Activated naive CD4-positive, alpha-beta T cell treated with Interleukin-2 at 50 U/mL for 16 hours (primary cell): ENCODE results near the gene TTC17.
"Not testable (repeated sequence)": the region's sequence is repeated elsewhere in the genome, so short reads cannot be mapped to it uniquely, and the experiment has no call there.

Experiments
- DNase-seq: peaks from one replicate; pipeline ENCODE4 v3.0.0-alpha.2; 2020

TTC17 gene

DNA sequence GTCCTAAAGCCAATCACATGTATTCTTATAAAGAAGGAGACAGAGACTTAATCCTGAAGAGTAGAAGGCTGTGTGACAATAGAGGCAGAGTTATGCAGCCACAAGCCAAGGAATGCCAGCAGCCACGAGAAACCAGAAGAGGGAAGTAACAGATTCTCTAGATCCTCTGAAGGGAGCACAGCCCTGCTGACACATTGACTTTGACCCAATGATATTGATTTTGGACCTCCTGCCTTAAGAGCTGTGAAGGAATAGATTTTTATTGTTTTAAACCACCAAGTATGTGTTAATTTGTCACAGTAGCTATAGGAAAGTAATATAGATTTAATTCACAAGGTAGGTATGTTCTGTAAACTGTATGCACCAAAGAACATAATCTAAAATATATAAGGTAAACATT is 103.6 kb downstream of the TTC17 start:
- no peak for DNase-seq

GRCh38 chr11:43467958-43468357 is 109.2 kb downstream of the TTC17 start:
- DNase-seq: no peak

DNA sequence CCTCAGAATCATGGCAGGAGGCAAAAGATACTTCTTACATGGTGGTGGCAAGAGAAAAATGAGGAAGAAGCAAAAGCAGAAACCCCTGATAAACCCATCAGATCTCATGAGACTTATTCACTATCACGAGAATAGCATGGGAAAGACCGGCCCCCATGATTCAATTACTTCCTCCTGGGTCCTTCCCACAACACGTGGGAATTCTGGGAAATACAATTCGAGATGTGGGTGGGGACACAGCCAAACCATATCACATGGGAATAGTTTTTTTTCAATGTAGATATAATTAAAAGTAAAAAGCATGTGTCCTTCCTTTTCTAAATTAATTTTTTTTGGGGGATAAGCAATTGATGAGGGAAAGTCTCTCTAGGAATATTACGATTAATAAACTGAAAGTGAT is 118.8 kb downstream of the TTC17 start:
- not testable (repeated sequence) for DNase-seq

DNA sequence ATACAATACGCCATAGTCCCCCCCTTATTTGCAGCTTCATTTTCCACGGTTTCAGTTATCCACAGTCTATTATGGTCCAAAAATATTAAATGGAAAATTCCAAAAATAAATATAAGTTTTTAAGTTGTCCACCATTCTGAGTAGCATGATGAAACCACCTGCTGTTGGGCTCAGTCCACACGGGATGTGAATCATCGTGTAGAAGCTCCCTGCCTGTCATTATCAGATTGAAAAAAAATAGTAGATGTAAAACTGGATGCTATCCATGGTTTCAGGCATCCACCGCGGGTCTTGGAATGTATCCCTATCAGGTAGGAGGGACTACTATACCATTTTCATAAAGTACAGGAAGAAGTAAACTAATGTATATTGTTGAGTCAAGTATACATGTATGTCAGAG is 127.4 kb downstream of the TTC17 start:
- DNase-seq: no peak

- no peak for DNase-seq
These were observed 131.2 kb downstream of the TTC17 start for GRCh38 chr11:43489869-43490465.

- DNase-seq: no peak
These were observed 134.0 kb downstream of the TTC17 start for GRCh38 chr11:43492701-43493100.

DNA sequence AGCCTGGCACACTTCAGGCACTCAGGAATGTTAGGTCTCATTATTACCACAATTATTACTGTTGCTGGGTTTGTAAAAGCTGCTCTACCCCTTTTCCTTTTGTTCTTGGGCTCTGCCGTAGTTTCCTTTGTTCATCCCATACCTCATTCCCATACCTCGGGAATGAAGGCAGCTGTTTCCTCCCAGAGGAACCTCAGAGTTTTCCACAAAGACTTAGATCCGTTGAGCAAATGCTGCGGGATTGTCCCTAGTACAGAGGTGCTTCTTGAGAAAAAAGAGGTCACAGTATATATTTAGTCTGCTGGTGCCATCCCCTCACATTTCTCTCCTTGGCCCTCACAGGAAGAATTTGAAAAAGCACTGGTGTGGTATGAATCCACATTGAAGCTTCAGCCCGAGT is 134.7 kb downstream of the TTC17 start:
- DNase-seq: no peak

GRCh38 chr11:43497144-43497543 is 138.4 kb downstream of the TTC17 start:
- DNase-seq: no peak

DNA sequence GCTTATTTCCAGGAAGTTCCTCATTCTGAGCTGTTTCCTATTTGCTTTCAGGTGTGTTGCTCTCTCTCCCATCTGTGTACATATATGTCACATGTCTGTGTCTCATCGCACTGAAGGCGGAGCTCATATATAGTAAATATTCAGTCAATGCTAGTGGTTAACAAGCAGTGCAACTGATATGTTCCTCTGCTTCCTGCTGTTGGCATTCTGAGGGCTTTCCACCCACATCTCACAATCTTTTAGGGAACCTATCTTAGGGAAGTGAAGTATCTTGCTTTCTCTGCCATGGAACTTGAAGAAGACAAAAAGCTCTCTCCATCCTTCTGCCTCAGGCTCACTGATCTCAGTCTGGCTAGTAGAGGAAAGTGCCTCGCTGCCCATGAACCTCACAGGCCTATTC is 139.8 kb downstream of the TTC17 start:
- no peak for DNase-seq

DNA sequence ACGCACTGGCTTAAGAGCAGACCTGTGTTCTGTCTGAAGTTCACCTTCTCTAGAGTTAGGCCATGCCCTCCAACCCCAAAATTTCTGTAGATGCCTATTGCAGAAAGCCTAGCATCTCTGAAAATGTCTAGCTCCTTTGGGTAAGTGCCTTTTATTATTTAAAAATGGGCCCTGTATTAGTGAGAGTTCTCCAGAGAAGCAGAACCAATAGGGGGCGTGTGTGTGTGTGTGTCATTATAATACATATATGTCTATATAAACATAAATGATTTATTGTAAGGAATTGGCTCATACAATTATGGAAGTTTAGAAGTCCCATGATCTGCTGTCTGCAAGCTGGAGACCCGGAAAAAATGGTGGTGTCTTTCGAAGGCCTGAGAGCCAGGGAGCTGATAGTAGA is 144.7 kb downstream of the TTC17 start:
- no peak for DNase-seq

GRCh38 chr11:43504316-43504950 is 145.7 kb downstream of the TTC17 start:
- no peak for DNase-seq

DNA sequence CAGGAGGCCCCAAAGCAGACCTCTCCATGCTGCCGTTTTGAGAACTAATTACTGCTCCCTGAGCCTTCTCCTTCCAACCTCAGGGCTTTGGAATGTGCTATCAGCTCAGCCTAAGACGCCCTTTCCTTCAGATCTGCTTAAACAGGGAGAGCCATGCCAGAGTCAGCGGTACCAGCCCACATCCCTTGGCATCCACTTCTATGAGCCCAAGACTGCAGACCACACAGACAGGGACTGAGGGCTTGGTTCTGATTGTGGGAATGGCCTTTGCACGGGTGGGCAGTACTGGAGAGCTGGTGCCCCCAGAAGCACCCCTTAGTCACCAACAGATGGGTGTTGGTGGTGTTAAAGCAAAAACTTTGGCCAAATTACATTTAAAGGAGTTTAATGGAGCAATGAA is 146.5 kb downstream of the TTC17 start:
- no peak for DNase-seq

- no peak for DNase-seq
These were observed 148.5 kb downstream of the TTC17 start for GRCh38 chr11:43507171-43507570.

DNA sequence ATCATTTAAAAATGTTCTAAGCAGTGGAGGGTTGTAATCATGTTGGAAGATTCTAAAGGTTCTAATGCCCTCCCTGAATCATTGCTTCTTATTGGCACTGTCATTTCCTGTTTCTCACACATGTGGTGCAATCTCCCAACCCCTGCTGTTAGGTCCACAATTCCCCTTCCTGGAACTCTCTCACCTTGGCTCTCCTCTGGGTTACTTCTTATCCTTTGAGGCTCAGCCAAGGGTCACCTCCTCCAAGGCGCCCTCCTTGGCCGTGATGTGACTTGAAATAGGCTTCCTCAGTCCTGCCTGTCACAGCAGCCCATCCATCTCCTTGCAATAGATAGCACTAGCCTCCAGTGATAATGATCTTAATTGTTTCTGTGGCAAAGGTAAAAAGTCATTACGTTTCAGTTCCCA is 149.8 kb downstream of the TTC17 start:
- no peak for DNase-seq

- DNase-seq: no peak
These were observed 153.2 kb downstream of the TTC17 start for GRCh38 chr11:43511959-43512358.

DNA sequence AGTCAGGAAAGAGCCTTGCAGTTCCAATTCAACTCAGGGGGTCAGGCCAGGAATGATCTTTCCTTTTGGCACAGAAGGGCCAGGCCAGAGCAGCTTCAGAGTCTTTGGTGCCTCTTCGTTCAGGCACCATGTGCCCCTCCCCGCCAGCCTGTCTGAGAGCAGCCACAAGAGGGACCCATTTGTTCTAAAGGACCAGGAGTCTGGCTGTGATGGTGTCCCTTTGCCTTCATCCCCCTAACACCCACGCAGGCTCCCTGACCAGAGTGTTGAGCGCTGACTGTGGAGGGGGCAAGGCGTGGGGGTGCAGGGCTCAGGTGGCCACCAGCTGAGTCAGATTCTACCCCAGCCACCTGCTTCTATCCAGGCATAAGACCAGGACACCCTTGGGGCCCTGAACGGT is 156.4 kb downstream of the TTC17 start:
- DNase-seq: no peak

DNA sequence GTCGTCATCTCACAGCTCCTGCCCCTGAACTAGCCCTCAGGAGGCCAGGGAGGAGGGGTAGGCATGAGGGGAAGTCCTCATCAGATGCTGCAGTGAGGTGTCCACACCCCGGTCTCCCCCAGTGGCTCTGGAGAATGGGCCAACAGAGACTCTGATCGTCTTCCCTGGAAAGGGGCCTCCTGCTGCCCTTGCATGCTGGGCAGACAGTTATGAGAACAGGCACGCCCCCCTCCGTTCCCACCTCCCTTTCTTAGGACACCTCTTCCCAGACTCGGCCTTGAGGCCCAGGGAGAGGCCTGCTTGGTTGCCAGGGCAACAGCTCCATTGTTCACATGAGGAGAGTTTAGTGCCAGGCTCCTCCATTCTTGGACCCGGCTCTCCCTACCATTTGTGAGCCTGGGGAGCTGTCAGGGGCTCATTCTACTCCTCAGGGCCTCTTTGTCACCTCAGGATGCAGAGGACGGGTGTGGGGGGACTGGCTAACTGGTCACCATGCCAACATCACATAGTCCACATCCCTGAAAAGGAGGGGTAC is 157.7 kb downstream of the TTC17 start:
- no peak for DNase-seq

- no peak for DNase-seq
These were observed 158.8 kb downstream of the TTC17 start for GRCh38 chr11:43517518-43517917.

DNA sequence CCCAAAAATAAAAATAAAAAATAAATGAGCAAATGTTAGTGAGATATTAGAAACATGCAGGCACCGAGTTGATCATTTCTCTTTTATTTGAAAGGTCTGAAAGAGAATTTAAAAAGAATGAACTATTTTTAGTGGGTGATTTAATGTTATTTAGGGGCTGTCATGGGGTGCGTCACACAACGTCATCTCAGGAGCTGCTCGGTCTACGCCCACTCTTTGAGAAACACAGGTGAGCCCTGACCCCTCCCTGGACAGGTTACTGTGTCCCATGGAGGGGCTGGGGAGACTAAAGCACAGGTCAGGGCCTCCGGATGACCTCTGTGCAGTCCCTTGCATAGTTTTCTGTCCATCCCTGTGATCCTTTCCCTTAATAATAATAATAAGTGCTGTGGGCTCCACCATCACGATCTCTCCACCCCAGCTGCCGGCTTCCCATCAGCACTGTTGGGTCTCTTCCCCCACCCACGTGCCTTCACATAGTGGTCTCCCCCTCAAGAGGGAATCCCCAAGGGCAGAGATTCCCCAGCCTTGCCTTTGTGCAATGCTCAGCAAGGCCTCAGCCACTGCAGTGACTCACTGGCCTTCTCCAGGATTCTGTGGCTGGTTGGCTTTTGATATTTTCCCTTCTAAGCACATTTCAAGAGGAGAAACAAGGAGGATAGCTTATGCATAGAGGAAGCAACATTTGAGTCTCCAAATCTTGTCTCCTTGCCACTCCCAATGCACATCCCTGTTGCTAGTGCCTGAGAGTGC is 159.9 kb downstream of the TTC17 start:
- no peak for DNase-seq

DNA sequence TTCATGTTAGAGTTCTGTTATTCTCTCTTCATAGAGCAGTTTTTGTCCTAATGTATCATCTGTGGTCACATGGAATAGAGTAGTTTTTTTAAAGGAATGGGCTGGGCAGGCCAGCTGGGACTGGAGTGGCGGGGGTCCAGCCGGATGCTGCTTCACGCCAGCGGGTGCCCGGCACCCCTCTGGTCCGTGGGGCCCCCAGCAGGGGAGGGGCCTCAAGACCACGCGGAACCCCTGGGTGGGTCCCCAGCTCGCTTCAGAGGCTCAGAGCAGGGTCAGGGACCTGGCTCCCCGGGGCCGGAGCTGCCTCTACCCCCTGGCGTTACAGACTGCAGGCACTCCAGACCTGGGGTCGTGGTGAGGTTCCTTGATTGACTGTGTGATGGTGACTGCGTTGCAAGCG is 162.8 kb downstream of the TTC17 start:
- DNase-seq: no peak

- no peak for DNase-seq
These were observed 164.9 kb downstream of the TTC17 start for GRCh38 chr11:43523632-43524031.

DNA sequence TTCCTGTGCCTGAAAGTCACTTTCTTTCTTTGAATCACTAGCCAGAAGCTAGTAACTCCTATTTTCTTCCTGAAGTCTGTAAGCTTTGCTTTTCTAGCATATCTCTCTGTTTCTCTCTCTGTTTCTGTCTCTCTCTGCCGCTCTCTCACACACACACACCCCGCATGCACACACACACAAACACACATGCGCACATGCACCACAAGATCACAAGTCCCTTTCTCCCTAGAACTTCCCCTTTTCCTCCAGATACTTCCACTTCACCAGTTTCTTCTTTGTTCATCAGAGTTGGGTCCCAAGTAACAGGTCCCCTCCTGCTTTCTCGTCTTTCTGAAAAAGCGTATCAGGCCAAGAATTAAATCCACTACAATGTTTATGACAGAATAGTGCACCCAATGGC is 173.3 kb downstream of the TTC17 start:
- DNase-seq: no peak

GRCh38 chr11:43537833-43538615 is 179.3 kb downstream of the TTC17 start:
- DNase-seq: no peak
